HUDEP-2 (cell line): ENCODE measurements around the gene FASN.

Source experiments
- DNase-seq, 76 experiments: peaks; one replicate each; lab custom pipeline; 2025; ENCODE audit not compliant: unreplicated experiment in 76 of 76; lab: John Stamatoyannopoulos, UW

FASN gene

GRCh38 chr17:82103553-82104451 lies 5.8 kb upstream of the FASN start:
- DNase-seq: no peak

- no peak for DNase-seq
These were observed 4.0 kb upstream of the FASN start for GRCh38 chr17:82101767-82102679.

- DNase-seq: peak in 44 of 76 experiments; percentile 10 to 62 (median 34)
These were observed 3.3 kb upstream of the FASN start for GRCh38 chr17:82101301-82101715.

- no peak for DNase-seq
These were observed 2.7 kb upstream of the FASN start for GRCh38 chr17:82100502-82101298.

- DNase-seq: peak in 8 of 76 experiments; percentile 9 to 68 (median 32)
These were observed 1.1 kb upstream of the FASN start for GRCh38 chr17:82098939-82099763.

GRCh38 chr17:82097919-82098168 lies 192 bp downstream of the FASN start:
- DNase-seq: peak in 1 of 76 experiments; percentile 82

GRCh38 chr17:82097184-82097918 lies 685 bp downstream of the FASN start:
- peak in 43 of 76 experiments; percentile 13 to 55 (median 30) for DNase-seq

GRCh38 chr17:82096709-82097183 lies 1.3 kb downstream of the FASN start:
- DNase-seq: no peak

- no peak for DNase-seq
These were observed 2.0 kb downstream of the FASN start for GRCh38 chr17:82095777-82096708.

GRCh38 chr17:82094931-82095776 lies 2.9 kb downstream of the FASN start:
- no peak for DNase-seq

- DNase-seq: no peak
These were observed 4.9 kb downstream of the FASN start for GRCh38 chr17:82092995-82093751.

GRCh38 chr17:82092628-82092994 lies 5.4 kb downstream of the FASN start:
- DNase-seq: no peak

- DNase-seq: no peak
These were observed 5.9 kb downstream of the FASN start for GRCh38 chr17:82092094-82092586.

- DNase-seq: no peak
These were observed 6.6 kb downstream of the FASN start for GRCh38 chr17:82091264-82092066.

GRCh38 chr17:82090549-82091263 lies 7.3 kb downstream of the FASN start:
- no peak for DNase-seq
